ENCODE data around the gene FAM3A. TPM values are rescaled to one million over a fixed set of nuclear protein-coding genes. Genes with fewer than 3 reads are reported as not detected.

The FAM3A gene
- total RNA-seq, 4 donors from 2014 or later: 62.7 to 112 (median 72.5) TPM

DNA sequence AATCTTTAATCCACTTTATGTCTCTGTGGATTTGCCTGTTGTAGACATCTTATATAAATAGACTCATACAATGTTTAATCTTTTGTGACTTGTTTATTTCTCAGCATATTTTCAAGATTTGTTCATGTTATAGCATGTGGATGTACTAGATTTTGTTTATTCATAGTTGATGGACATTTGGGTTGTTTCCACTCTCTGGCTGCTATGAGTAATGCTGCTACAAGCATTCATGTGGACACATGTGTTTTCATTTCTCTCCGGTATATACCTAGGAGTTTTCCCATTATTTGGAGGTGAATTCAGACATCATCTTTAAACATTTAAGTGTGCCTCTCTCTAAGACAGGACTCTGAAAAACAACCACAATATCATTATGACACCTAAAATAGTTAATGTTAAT lies 33.7 kb upstream of the FAM3A start:
- no peak for TF ChIP-seq POLR2A (IDR thresholded peaks at IDR 0.05)
- TF ChIP-seq POLR2AphosphoS5 (IDR thresholded peaks at IDR 0.05): no peak
- no peak for TF ChIP-seq EP300 (IDR thresholded peaks at IDR 0.05; ENCODE audit: low read depth)
- TF ChIP-seq, protein P1, sequence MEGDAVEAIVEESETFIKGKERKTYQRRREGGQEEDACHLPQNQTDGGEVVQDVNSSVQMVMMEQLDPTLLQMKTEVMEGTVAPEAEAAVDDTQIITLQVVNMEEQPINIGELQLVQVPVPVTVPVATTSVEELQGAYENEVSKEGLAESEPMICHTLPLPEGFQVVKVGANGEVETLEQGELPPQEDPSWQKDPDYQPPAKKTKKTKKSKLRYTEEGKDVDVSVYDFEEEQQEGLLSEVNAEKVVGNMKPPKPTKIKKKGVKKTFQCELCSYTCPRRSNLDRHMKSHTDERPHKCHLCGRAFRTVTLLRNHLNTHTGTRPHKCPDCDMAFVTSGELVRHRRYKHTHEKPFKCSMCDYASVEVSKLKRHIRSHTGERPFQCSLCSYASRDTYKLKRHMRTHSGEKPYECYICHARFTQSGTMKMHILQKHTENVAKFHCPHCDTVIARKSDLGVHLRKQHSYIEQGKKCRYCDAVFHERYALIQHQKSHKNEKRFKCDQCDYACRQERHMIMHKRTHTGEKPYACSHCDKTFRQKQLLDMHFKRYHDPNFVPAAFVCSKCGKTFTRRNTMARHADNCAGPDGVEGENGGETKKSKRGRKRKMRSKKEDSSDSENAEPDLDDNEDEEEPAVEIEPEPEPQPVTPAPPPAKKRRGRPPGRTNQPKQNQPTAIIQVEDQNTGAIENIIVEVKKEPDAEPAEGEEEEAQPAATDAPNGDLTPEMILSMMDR (IDR thresholded peaks at IDR 0.05): no peak
- Histone ChIP-seq H3K27me3 (no peaks in the 10 kb centered on the region), H3K4me1 (peaks cover 0 to 25% (median 7%) of the 10 kb centered on the region in 4 donors), H3K9me3 (no peaks in the 10 kb centered on the region), H3K4me3 (no peak overlapping the region), H3K36me3 (no peaks in the 10 kb centered on the region), H3K27ac (no peak overlapping the region)
- intact Hi-C loops (cut with DNase I; ENCODE audit: low total_unique reads): no loop called here
- DNase-seq: no peak
- 67% methylated on average over 1 of the region's 1 CpG; no CpG with 5 or more reads in 1 of the 2 donors for WGBS, 2 donors (ENCODE audit: low coverage in 1 of 2)
- in situ Hi-C loops (cut with MboI; ENCODE audit: low pct_ligation_motif_present in 1 of 4, low pct_unique_long_range_greater_than_20kb in 1 of 4, low sequenced_read_pairs in 3 of 4): loop anchor here in 3 of 4 donors (25.0 kb wide), 3 partner anchors 137 to 1587 kb away; partner anchors contain the start of genes DNASE1L1 (in 3 of the 3), TAFAZZIN (in 3 of the 3), HCFC1 (in 1 of the 3) and TMEM187 (in 1 of the 3)

DNA sequence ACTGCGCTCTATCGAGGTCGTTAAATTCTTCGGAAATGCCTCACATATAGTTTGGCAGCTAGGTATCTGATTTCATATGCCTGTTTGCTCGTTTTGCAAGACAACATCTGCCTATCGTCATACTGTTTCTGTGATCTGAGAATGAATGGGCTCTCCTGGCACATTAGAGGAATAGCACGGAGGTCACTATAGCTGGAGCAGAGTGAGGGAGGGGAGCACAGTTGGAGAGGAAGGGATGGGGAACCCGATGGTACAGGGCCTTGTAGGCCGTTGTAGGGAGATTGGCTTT lies 31.9 kb upstream of the FAM3A start:
- H3K4me3 ChIP-seq: peak overlapping the region; percentile 37 to 73 (median 59)
- no peaks in the 10 kb centered on the region for H3K9me3 ChIP-seq
- peaks cover 0 to 25% (median 7%) of the 10 kb centered on the region in 4 donors for H3K4me1 ChIP-seq
- TF ChIP-seq, protein P1 (IDR thresholded peaks at IDR 0.05): no peak
- no peak for TF ChIP-seq POLR2A (IDR thresholded peaks at IDR 0.05)
- no peak for TF ChIP-seq EP300 (IDR thresholded peaks at IDR 0.05; ENCODE audit: low read depth)
- TF ChIP-seq POLR2AphosphoS5 (IDR thresholded peaks at IDR 0.05): no peak
- no peaks in the 10 kb centered on the region for H3K36me3 ChIP-seq
- H3K27ac ChIP-seq: peak overlapping the region; percentile 88 to 95 (median 92)
- in situ Hi-C loops (cut with MboI; ENCODE audit: low pct_ligation_motif_present in 1 of 4, low pct_unique_long_range_greater_than_20kb in 1 of 4, low sequenced_read_pairs in 3 of 4): loop anchor here in 3 of 4 donors (25.0 kb wide), 3 partner anchors 136 to 1586 kb away; partner anchors contain the start of genes DNASE1L1 (in 3 of the 3), TAFAZZIN (in 3 of the 3), HCFC1 (in 1 of the 3) and TMEM187 (in 1 of the 3)
- no peaks in the 10 kb centered on the region for H3K27me3 ChIP-seq
- no peak for DNase-seq
- intact Hi-C loops (cut with DNase I; ENCODE audit: low total_unique reads): no loop called here
- 55% methylated on average over 9 of the region's 9 CpGs; no CpG with 5 or more reads in 1 of the 2 donors for WGBS, 2 donors (ENCODE audit: low coverage in 1 of 2)

DNA sequence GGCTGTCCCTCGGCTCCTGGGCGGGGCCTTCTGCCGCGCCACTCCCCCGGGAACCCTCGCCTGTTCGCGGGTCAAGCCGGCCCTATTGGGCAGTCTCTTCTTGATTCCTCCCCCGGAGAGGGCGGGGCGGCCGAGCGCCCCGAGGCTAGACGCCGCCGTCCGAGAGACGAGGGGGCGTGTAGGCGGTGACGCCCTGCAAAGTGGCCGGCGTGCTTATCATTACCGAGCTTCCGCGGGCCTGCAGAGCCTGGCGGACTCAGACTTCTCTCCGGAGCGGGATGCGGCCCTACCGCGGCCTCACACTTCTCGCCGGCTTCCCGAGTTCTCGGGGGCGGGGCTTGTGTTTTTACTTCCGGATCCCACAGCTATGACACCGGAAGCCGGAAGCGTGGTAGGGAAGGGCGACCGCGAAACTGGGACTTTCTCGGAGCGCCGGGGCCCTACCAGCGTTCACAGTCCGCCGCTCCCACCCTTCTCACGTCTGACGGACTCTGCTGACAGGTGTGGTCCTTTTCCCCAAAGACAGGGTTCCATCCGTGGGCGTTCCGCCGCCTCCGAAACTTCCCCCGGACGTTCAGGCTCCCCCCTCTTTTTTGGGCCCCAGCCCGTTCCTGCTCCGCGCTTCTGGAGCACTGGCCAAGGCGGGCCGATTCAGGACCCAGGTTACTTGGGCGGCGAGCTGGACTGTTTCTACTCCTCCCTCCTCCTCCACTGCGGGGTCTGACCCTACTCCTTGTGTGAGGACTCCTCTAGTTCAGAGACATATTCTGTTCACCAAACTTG lies 31.4 kb upstream of the FAM3A start, which contains the start of gene IKBKG:
IKBKG (plus strand) TSS at position 376 of the 783 bp plus-strand sequence. CDS start 4,383 bp downstream, outside the sequence.
- Histone ChIP-seq H3K4me3 (peak within 1 kb of the TSS; percentile 50 to 73 (median 59)), H3K4me1 (peaks cover 0 to 25% (median 7%) of the 10 kb centered on the region in 4 donors), H3K27ac (peak within 1 kb of the TSS; percentile 88 to 95 (median 92)), H3K9me3 (no peaks in the 10 kb centered on the region), H3K36me3 (no peaks in the 10 kb centered on the region), H3K27me3 (no peaks in the 10 kb centered on the region)
- peak; percentile 92 for DNase-seq
- intact Hi-C loops (cut with DNase I; ENCODE audit: low total_unique reads): no loop called here
- TF ChIP-seq EP300 (IDR thresholded peaks at IDR 0.05; ENCODE audit: low read depth) (no peak), POLR2AphosphoS5 (IDR thresholded peaks at IDR 0.05) (peak; percentile 20 to 72 (median 64)), POLR2A (IDR thresholded peaks at IDR 0.05) (peak; percentile 67)
- TF ChIP-seq, protein P1 (IDR thresholded peaks at IDR 0.05): no peak
- 0 to 55% methylated on average over 1 to 65 of the region's 69 CpGs for WGBS, 2 donors (ENCODE audit: low coverage in 1 of 2)
- in situ Hi-C loops (cut with MboI; ENCODE audit: low pct_ligation_motif_present in 1 of 4, low pct_unique_long_range_greater_than_20kb in 1 of 4, low sequenced_read_pairs in 3 of 4): loop anchor here in 3 of 4 donors (25.0 kb wide), 3 partner anchors 135 to 1585 kb away; partner anchors contain the start of genes DNASE1L1 (in 3 of the 3), TAFAZZIN (in 3 of the 3), HCFC1 (in 1 of the 3) and TMEM187 (in 1 of the 3)

Measured in transverse colon (tissue), 4 donors.